ENCODE data around the gene TIGD6.

The TIGD6 gene

GRCh38 chr5:150015415-150015814 is 15.0 kb upstream of the TIGD6 start:
- DNase-seq, result no peak

- peak in 1 of 2 experiments; percentile 7 for DNase-seq
These were observed 14.0 kb upstream of the TIGD6 start for GRCh38 chr5:150014456-150014855.

GRCh38 chr5:150013931-150014330 is 13.5 kb upstream of the TIGD6 start:
- no peak for DNase-seq

- no peak for DNase-seq
These were observed 9.4 kb upstream of the TIGD6 start for GRCh38 chr5:150009671-150010387.

GRCh38 chr5:150007050-150007449 is 6.6 kb upstream of the TIGD6 start:
- DNase-seq, result no peak

GRCh38 chr5:150006318-150006717 is 5.9 kb upstream of the TIGD6 start:
- DNase-seq, result no peak

- peak; percentile 50 to 67 for DNase-seq
These were observed 1.4 kb upstream of the TIGD6 start for GRCh38 chr5:150001660-150002486.

GRCh38 chr5:150000990-150001659 is 671 bp upstream of the TIGD6 start:
- DNase-seq, result peak; percentile 45 to 52

GRCh38 chr5:149999866-150000255 is 593 bp downstream of the TIGD6 start:
- no peak for DNase-seq

- no peak for DNase-seq
These were observed 1.1 kb downstream of the TIGD6 start for GRCh38 chr5:149999359-149999758.

GRCh38 chr5:149998281-149998680 is 2.2 kb downstream of the TIGD6 start:
- DNase-seq, result no peak

GRCh38 chr5:149996205-149996890 is 4.1 kb downstream of the TIGD6 start:
- no peak for DNase-seq

- no peak for DNase-seq
These were observed 4.9 kb downstream of the TIGD6 start for GRCh38 chr5:149995385-149996204.

GRCh38 chr5:149993471-149993870 is 7.0 kb downstream of the TIGD6 start:
- DNase-seq, result no peak

- peak; percentile 68 to 72 for DNase-seq
These were observed 9.7 kb downstream of the TIGD6 start for GRCh38 chr5:149990518-149991376.

GRCh38 chr5:149988126-149988525 is 12.3 kb downstream of the TIGD6 start:
- no peak for DNase-seq

GRCh38 chr5:149982505-149982904 is 17.9 kb downstream of the TIGD6 start:
- DNase-seq, result no peak

GRCh38 chr5:149981206-149981605 is 19.2 kb downstream of the TIGD6 start:
- no peak for DNase-seq

GRCh38 chr5:149979896-149980295 is 20.6 kb downstream of the TIGD6 start:
- no peak for DNase-seq

GRCh38 chr5:149975409-149975808 is 25.0 kb downstream of the TIGD6 start:
- DNase-seq, result no peak
